K562 (cell line): ENCODE results near the gene SLC4A1.

Source experiments
- CTCF ChIP-seq, 3 experiments: IDR thresholded peaks in 2 of 3; conservative IDR thresholded peaks in 1 of 3; 2 replicates each; pipeline ENCODE4 v1.5.1; 2011 to 2012; ENCODE audit warnings: low read length in 3 of 3, mild to moderate bottlenecking in 3 of 3, control low read depth in 2 of 3, improper control_type of control experiment in 1 of 3, inconsistent platforms in 1 of 3, low read depth in 1 of 3, mixed read lengths in 1 of 3, moderate library complexity in 1 of 3; ENCODE audit not compliant: insufficient read depth in 2 of 3
- EGR1 ChIP-seq: fragments of 450-650 bp; conservative IDR thresholded peaks from 2 replicates; pipeline ENCODE4 v1.6.1; 2017; ENCODE audit warnings: mild to moderate bottlenecking
- MBD2 ChIP-seq: sonication (generic); IDR thresholded peaks from 2 replicates; pipeline ENCODE4 v1.6.1; 2016; ENCODE audit warnings: low read depth, borderline replicate concordance
- NFYB ChIP-seq: IDR thresholded peaks from 2 replicates; pipeline ENCODE4 v1.6.1; 2011; ENCODE audit warnings: mild to moderate bottlenecking, moderate library complexity; ENCODE audit not compliant: insufficient read length; ENCODE audit errors: extremely low read depth
- POLR2A ChIP-seq: fragments of 450-650 bp; conservative IDR thresholded peaks from 2 replicates; pipeline ENCODE4 v1.6.1; 2016
- ZNF165 ChIP-seq: fragments of 250-450 bp; sonication (Bioruptor Pico); IDR thresholded peaks from 2 replicates; pipeline ENCODE4 v1.4.0; 2020; ENCODE audit warnings: borderline replicate concordance
- ZNF77 ChIP-seq: fragments of 250-450 bp; sonication (Bioruptor Pico); IDR thresholded peaks from 2 replicates; pipeline ENCODE4 v1.5.0; 2020
- TF ChIP-seq, protein P1 (sequence below): sonication (generic); formaldehyde crosslinking; IDR thresholded peaks from 2 replicates; pipeline ENCODE4 v1.8.1; 2023; ENCODE audit warnings: mild to moderate bottlenecking, missing genetic modification reagents
- TF ChIP-seq, protein P2 (sequence below), 3 experiments: fragments of 200-800 bp in 1 of 3; fragments of 250-450 bp in 1 of 3; fragments of 450-650 bp in 1 of 3; sonication (Bioruptor Pico) in 1 of 3; sonication (Bioruptor generic) in 1 of 3; formaldehyde crosslinking in 1 of 3; IDR thresholded peaks; 2 replicates each; pipeline versions ENCODE4 v1.6.1 to v1.8.0; 2016 to 2022; ENCODE audit warnings: mild to moderate bottlenecking in 2 of 3, missing genetic modification characterization in 2 of 3, missing compliant biosample characterization in 1 of 3, moderate library complexity in 1 of 3

GRCh38 chr17:44205962-44206824, 61.7 kb downstream of the SLC4A1 start:
- no peak for TF ChIP-seq EGR1
- no peak for TF ChIP-seq NFYB
- no peak for TF ChIP-seq ZNF77 (CRISPR knock-in tag)
- peak; percentile 53 for TF ChIP-seq POLR2A
- no peak for TF ChIP-seq ZNF165 (CRISPR knock-in tag)
- TF ChIP-seq, protein P1, sequence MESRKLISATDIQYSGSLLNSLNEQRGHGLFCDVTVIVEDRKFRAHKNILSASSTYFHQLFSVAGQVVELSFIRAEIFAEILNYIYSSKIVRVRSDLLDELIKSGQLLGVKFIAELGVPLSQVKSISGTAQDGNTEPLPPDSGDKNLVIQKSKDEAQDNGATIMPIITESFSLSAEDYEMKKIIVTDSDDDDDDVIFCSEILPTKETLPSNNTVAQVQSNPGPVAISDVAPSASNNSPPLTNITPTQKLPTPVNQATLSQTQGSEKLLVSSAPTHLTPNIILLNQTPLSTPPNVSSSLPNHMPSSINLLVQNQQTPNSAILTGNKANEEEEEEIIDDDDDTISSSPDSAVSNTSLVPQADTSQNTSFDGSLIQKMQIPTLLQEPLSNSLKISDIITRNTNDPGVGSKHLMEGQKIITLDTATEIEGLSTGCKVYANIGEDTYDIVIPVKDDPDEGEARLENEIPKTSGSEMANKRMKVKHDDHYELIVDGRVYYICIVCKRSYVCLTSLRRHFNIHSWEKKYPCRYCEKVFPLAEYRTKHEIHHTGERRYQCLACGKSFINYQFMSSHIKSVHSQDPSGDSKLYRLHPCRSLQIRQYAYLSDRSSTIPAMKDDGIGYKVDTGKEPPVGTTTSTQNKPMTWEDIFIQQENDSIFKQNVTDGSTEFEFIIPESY: no peak
- TF ChIP-seq, protein P2, sequence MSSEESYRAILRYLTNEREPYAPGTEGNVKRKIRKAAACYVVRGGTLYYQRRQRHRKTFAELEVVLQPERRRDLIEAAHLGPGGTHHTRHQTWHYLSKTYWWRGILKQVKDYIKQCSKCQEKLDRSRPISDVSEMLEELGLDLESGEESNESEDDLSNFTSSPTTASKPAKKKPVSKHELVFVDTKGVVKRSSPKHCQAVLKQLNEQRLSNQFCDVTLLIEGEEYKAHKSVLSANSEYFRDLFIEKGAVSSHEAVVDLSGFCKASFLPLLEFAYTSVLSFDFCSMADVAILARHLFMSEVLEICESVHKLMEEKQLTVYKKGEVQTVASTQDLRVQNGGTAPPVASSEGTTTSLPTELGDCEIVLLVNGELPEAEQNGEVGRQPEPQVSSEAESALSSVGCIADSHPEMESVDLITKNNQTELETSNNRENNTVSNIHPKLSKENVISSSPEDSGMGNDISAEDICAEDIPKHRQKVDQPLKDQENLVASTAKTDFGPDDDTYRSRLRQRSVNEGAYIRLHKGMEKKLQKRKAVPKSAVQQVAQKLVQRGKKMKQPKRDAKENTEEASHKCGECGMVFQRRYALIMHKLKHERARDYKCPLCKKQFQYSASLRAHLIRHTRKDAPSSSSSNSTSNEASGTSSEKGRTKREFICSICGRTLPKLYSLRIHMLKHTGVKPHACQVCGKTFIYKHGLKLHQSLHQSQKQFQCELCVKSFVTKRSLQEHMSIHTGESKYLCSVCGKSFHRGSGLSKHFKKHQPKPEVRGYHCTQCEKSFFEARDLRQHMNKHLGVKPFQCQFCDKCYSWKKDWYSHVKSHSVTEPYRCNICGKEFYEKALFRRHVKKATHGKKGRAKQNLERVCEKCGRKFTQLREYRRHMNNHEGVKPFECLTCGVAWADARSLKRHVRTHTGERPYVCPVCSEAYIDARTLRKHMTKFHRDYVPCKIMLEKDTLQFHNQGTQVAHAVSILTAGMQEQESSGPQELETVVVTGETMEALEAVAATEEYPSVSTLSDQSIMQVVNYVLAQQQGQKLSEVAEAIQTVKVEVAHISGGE (CRISPR knock-in tag; IDR thresholded peaks at IDR 0.05): no peak
- TF ChIP-seq CTCF (IDR thresholded peaks at IDR 0.05 in 2 of 3, conservative IDR thresholded peaks at IDR 0.05 in 1 of 3; ENCODE audit: insufficient read depth in 2 of 3, low read depth in 1 of 3, low read length in 3 of 3): peak; percentile 28 to 52 (median 48); a peak in 4 of 6 replicates
- no peak for TF ChIP-seq MBD2
